OCI-LY7 (cell line): ENCODE results near the gene FFAR4. TPM values are rescaled to one million over a fixed set of nuclear protein-coding genes. Genes with fewer than 3 reads are reported as not detected.

Experiments used
- BruUV-seq: library from RNA; stranded (reverse); fragments of 400-500 nt; replicated peaks from 2 replicates; lab custom pipeline; 2021; lab: Mats Ljungman, UMichigan
- CTCF ChIA-PET: fragments of 300-600 bp; sonication (Branson Sonifier 250); formaldehyde crosslinking; loops from one replicate; lab custom pipeline; 2022; ENCODE audit warnings: antibody characterized with exemption; ENCODE audit not compliant: unreplicated experiment; lab: Charles Lee
- POLR2A ChIA-PET: fragments of 300-600 bp; sonication (Branson Sonifier 250); formaldehyde crosslinking; loops from one replicate; lab custom pipeline; 2022; ENCODE audit warnings: antibody characterized with exemption; lab: Charles Lee
- DNase-seq: peaks from one replicate; pipeline ENCODE4 v3.0.0-alpha.2; 2015; ENCODE audit warnings: low spot score
- H2AFZ ChIP-seq: fragments of 200-600 bp; sonication (generic), shearing (Covaris generic); 2 replicates; pipeline ENCODE4 v1.6.1; 2014; ENCODE audit warnings: mild to moderate bottlenecking, antibody characterized with exemption, low read length, moderate library complexity
- H3K27ac ChIP-seq: fragments of 200-600 bp; sonication (generic); 2 replicates; pipeline ENCODE4 v1.5.1; 2014; ENCODE audit warnings: mixed run types, low read depth, mild to moderate bottlenecking, moderate library complexity, low read length, inconsistent platforms; ENCODE audit not compliant: poor library complexity, severe bottlenecking
- H3K36me3 ChIP-seq: fragments of 200-600 bp; sonication (generic); 2 replicates; pipeline ENCODE4 v1.6.1; 2014; ENCODE audit warnings: mild to moderate bottlenecking, antibody characterized with exemption, low read length, moderate library complexity, mixed read lengths; ENCODE audit not compliant: insufficient read depth
- H3K4me1 ChIP-seq: fragments of 200-600 bp; sonication (generic); 2 replicates; pipeline ENCODE4 v1.5.1; 2014; ENCODE audit warnings: mild to moderate bottlenecking, low read length; ENCODE audit not compliant: insufficient read depth, poor library complexity, severe bottlenecking
- H3K4me2 ChIP-seq: fragments of 200-600 bp; sonication (generic); 2 replicates; pipeline ENCODE4 v1.6.1; 2014; ENCODE audit warnings: mild to moderate bottlenecking, low read length
- H3K4me3 ChIP-seq: fragments of 200-600 bp; sonication (generic); 2 replicates; pipeline ENCODE4 v1.5.1; 2014; ENCODE audit warnings: mild to moderate bottlenecking, low read depth, low read length; ENCODE audit not compliant: poor library complexity, severe bottlenecking
- H3K79me2 ChIP-seq: fragments of 200-600 bp; sonication (generic); 2 replicates; pipeline ENCODE4 v1.6.1; 2016; ENCODE audit warnings: low read depth, mild to moderate bottlenecking, low read length, moderate library complexity, mixed read lengths; ENCODE audit not compliant: insufficient read depth
- H3K9me2 ChIP-seq: fragments of 200-600 bp; sonication (generic); 2 replicates; pipeline ENCODE4 v1.6.1; 2016; ENCODE audit warnings: mild to moderate bottlenecking, low read length, mixed read lengths; ENCODE audit not compliant: insufficient read depth
- H3K9me3 ChIP-seq: fragments of 200-600 bp; sonication (generic); 2 replicates; pipeline ENCODE4 v1.6.1; 2014; ENCODE audit warnings: mild to moderate bottlenecking, mixed run types, low read length, mixed read lengths
- H4K20me1 ChIP-seq: fragments of 200-600 bp; sonication (generic); 2 replicates; pipeline ENCODE4 v1.6.1; 2014; ENCODE audit warnings: mild to moderate bottlenecking, antibody characterized with exemption, low read length, moderate library complexity, mixed read lengths; ENCODE audit not compliant: insufficient read depth
- EZH2phosphoT487 ChIP-seq: fragments of 200-600 bp; sonication (generic); IDR thresholded peaks from 2 replicates; pipeline ENCODE4 v1.6.1; 2018; ENCODE audit warnings: low read depth, borderline replicate concordance, mild to moderate bottlenecking, mixed run types, antibody characterized with exemption, low read length, moderate library complexity, mixed read lengths
- intact Hi-C: fragments of 100-400 bp; cut with micrococcal nuclease; formaldehyde crosslinking; loops from one replicate; pipeline ENCODE4 v1.10.0; 2022; ENCODE audit not compliant: unreplicated experiment
- total RNA-seq, 2 experiments: library from RNA; depleted of rRNA in 1 of 2; stranded (reverse); fragments of >200 nt in 1 of 2; shearing (Covaris generic) in 1 of 2; gene quantifications; 2 replicates each; pipeline ENCODE4 v1.2.3, GENCODE V29; 2014 to 2022
- TF ChIP-seq, protein P1 (sequence below): fragments of 200-600 bp; sonication (generic); conservative IDR thresholded peaks from 2 replicates; pipeline ENCODE4 v1.5.1; 2014; ENCODE audit warnings: mild to moderate bottlenecking, antibody characterized with exemption, low read length, moderate library complexity, mixed read lengths

Gene FFAR4
- total RNA-seq, 2 experiments from 2014 or later, result not detected

DNA sequence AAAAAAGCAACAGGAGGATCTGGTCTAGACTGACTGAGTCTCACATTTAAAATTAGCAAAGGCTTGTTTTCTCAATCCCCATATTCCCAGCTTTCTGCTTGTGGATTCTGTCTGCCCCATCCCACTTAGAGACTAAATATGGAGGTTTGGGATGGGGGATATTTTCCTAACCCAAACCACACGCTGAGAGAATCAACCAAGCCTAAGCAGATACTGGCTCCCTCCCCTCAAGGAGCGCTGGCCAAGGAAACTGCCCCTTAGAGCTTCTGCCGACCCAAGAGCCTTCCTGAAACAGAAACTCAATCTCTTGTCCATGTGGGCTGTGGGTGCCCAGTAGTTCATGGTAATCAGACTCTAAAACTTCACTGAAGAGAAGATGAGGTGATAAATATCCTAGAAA lies 3.9 kb downstream of the FFAR4 start:
- H4K20me1 ChIP-seq, result no peaks in the 10 kb centered on the region
- peaks cover 9% of the 10 kb centered on the region for H3K4me1 ChIP-seq
- BruUV-seq, result no TSS peak
- H3K4me3 ChIP-seq, result no peak overlapping the region
- H3K9me2 ChIP-seq, result no peaks in the 10 kb centered on the region
- no peak overlapping the region for H3K4me2 ChIP-seq
- no peak overlapping the region for H3K27ac ChIP-seq
- no peaks in the 10 kb centered on the region for H3K79me2 ChIP-seq
- H3K36me3 ChIP-seq, result no peaks in the 10 kb centered on the region
- ChIA-PET POLR2A (interaction anchor here (0.6 kb wide), 1 partner anchor 63 kb away, joined by 3 read pairs; no protein-coding TSS in a partner anchor), CTCF (no interaction called here)
- H2AFZ ChIP-seq, result no peak overlapping the region
- no peaks in the 10 kb centered on the region for H3K9me3 ChIP-seq
- intact Hi-C loops, result no loop called here
- DNase-seq, result no peak
- no peak for TF ChIP-seq EZH2phosphoT487
- TF ChIP-seq, protein P1, sequence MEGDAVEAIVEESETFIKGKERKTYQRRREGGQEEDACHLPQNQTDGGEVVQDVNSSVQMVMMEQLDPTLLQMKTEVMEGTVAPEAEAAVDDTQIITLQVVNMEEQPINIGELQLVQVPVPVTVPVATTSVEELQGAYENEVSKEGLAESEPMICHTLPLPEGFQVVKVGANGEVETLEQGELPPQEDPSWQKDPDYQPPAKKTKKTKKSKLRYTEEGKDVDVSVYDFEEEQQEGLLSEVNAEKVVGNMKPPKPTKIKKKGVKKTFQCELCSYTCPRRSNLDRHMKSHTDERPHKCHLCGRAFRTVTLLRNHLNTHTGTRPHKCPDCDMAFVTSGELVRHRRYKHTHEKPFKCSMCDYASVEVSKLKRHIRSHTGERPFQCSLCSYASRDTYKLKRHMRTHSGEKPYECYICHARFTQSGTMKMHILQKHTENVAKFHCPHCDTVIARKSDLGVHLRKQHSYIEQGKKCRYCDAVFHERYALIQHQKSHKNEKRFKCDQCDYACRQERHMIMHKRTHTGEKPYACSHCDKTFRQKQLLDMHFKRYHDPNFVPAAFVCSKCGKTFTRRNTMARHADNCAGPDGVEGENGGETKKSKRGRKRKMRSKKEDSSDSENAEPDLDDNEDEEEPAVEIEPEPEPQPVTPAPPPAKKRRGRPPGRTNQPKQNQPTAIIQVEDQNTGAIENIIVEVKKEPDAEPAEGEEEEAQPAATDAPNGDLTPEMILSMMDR, result no peak

DNA sequence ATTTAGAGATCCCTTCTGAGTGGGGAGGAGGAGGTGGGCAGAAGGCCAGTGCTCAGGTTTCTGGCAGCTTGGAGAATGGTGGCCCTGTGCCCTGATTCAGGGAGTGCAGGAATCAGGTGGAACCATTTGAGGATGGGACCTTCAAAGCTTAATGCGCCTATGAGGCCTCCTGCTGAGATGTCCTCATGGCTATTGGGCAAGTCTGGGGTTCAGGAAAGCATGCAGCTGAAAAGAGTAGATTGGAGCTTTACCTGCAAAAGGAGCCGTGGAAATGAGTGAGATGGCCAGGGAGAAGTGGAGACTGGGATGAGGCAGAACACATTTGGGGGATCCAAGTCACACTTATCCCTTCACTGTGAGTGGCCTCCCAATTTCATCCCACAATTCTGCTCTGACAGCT lies 6.1 kb downstream of the FFAR4 start:
- CTCF ChIA-PET, result no interaction called here
- intact Hi-C loops, result no loop called here

More for the DNA sequence above, 6.1 kb downstream of the FFAR4 start:
- no peaks in the 10 kb centered on the region for H4K20me1 ChIP-seq
- no peaks in the 10 kb centered on the region for H3K9me3 ChIP-seq
- no peak for TF ChIP-seq EZH2phosphoT487
- TF ChIP-seq, protein P1, result no peak
- POLR2A ChIA-PET, result no interaction called here
- H3K4me2 ChIP-seq, result no peak overlapping the region
- no peak for DNase-seq
- no peaks in the 10 kb centered on the region for H3K9me2 ChIP-seq
- no peaks in the 10 kb centered on the region for H3K36me3 ChIP-seq
- peaks cover 9% of the 10 kb centered on the region for H3K4me1 ChIP-seq
- no peak overlapping the region for H3K27ac ChIP-seq
- BruUV-seq, result no TSS peak
- H3K4me3 ChIP-seq, result no peak overlapping the region
- no peaks in the 10 kb centered on the region for H3K79me2 ChIP-seq
- H2AFZ ChIP-seq, result no peak overlapping the region
